Measurements from ENCODE around the gene PDE8A. TPM values are rescaled to one million over a fixed set of nuclear protein-coding genes. Genes with fewer than 3 reads are reported as not detected.
A peak's percentile ranks its signal among the peaks of the same experiment; 100 is the strongest.

PDE8A gene
- total RNA-seq, 4 donors from 2014 or later, result 49.4 to 108 (median 64.3) TPM

- H3K9me3 ChIP-seq, result no peaks in the 10 kb centered on the region
- WGBS, 2 donors, result 87 to 89% methylated on average over 15 of the region's 15 CpGs
- H3K27me3 ChIP-seq, result no peaks in the 10 kb centered on the region
- no peak overlapping the region for H3K27ac ChIP-seq
- peaks cover 0 to 31% (median 19%) of the 10 kb centered on the region in 4 donors for H3K4me1 ChIP-seq
- no peak overlapping the region for H3K4me3 ChIP-seq
- no peak for DNase-seq (ENCODE audit: low spot score in 2 of 2)
- no peaks in the 10 kb centered on the region for H3K36me3 ChIP-seq
- TF ChIP-seq CTCF (IDR thresholded peaks at IDR 0.05) (no peak), EP300 (IDR thresholded peaks at IDR 0.05) (no peak), POLR2A (IDR thresholded peaks at IDR 0.05) (no peak)
Observed at GRCh38 chr15:85019815-85020590, 38.3 kb downstream of the PDE8A start.

DNA sequence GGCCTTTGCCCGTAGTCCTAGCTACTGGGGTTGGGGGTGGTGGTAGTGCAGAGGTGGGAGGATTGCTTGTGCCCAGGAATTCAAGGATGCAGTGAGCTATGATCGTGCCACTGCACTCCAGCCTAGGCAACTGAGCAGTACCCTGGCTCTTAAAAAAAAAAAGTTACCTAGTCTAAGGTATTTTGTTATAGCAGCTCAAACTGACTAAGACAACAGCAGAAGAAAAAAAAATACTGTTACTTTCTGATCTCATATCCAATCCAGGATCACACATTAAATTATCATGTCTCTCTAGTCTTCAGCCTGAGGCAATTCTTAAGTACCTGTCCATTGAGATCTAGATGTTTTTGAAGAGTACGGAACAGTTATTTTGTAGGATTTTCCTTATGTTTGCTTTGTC lies 39.8 kb downstream of the PDE8A start:
- Histone ChIP-seq H3K27ac (no peak overlapping the region), H3K36me3 (no peaks in the 10 kb centered on the region), H3K9me3 (no peaks in the 10 kb centered on the region), H3K4me3 (no peak overlapping the region), H3K4me1 (peaks cover 0 to 40% (median 32%) of the 10 kb centered on the region in 4 donors), H3K27me3 (no peaks in the 10 kb centered on the region)
- no peak for TF ChIP-seq EP300 (IDR thresholded peaks at IDR 0.05)
- TF ChIP-seq CTCF (IDR thresholded peaks at IDR 0.05), result no peak
- TF ChIP-seq POLR2A (IDR thresholded peaks at IDR 0.05), result no peak
- no peak for DNase-seq (ENCODE audit: low spot score in 2 of 2)
- 95 to 98% methylated on average over 3 of the region's 3 CpGs for WGBS, 2 donors

GRCh38 chr15:85022860-85023403 lies 41.3 kb downstream of the PDE8A start:
- 89 to 94% methylated on average over 6 of the region's 6 CpGs for WGBS, 2 donors
- H3K27ac ChIP-seq, result no peak overlapping the region
- H3K4me3 ChIP-seq, result no peak overlapping the region
- TF ChIP-seq CTCF (IDR thresholded peaks at IDR 0.05) (no peak), EP300 (IDR thresholded peaks at IDR 0.05) (no peak), POLR2A (IDR thresholded peaks at IDR 0.05) (no peak)
- H3K27me3 ChIP-seq, result no peaks in the 10 kb centered on the region
- DNase-seq (ENCODE audit: low spot score in 2 of 2), result no peak
- peaks cover 0 to 52% (median 44%) of the 10 kb centered on the region in 4 donors for H3K4me1 ChIP-seq
- H3K9me3 ChIP-seq, result no peaks in the 10 kb centered on the region
- no peaks in the 10 kb centered on the region for H3K36me3 ChIP-seq

DNA sequence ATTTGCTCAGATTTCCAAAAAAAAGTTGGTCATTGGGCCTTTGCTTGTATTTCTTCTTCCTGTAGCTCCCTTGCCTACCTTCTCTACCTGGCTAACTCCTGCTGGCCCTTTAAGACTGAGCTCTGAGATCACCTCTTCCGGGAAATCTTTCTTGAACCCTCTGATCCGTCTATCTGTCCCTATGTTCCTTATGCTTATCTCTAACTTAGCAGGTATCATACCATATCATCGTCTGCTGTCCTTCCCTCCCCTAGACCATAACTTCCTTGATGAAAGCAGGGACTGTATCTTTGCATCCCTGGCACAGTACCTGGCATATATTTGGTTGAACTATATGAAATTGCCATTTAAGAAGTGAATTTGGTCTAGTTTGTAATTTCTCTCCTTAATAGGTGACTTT lies 42.3 kb downstream of the PDE8A start:
- H3K4me1 ChIP-seq, result peaks cover 0 to 59% (median 48%) of the 10 kb centered on the region in 4 donors
- no peak for DNase-seq (ENCODE audit: low spot score in 2 of 2)
- no peaks in the 10 kb centered on the region for H3K9me3 ChIP-seq
- no peaks in the 10 kb centered on the region for H3K27me3 ChIP-seq
- H3K4me3 ChIP-seq, result no peak overlapping the region
- 87 to 90% methylated on average over 3 of the region's 3 CpGs for WGBS, 2 donors
- peak overlapping the region in 2 of 4 donors; percentile 71 to 82 for H3K27ac ChIP-seq
- no peaks in the 10 kb centered on the region for H3K36me3 ChIP-seq
- no peak for TF ChIP-seq EP300 (IDR thresholded peaks at IDR 0.05)
- TF ChIP-seq POLR2A (IDR thresholded peaks at IDR 0.05), result no peak
- TF ChIP-seq CTCF (IDR thresholded peaks at IDR 0.05), result no peak

Measured in tibial nerve (tissue), 4 donors.